ENCODE measurements around the gene WASHC4. TPM values are rescaled to one million over a fixed set of nuclear protein-coding genes. Genes with fewer than 3 reads are reported as not detected.

The WASHC4 gene
- total RNA-seq, 1 experiment from 2014 or later = 39.1 TPM

DNA sequence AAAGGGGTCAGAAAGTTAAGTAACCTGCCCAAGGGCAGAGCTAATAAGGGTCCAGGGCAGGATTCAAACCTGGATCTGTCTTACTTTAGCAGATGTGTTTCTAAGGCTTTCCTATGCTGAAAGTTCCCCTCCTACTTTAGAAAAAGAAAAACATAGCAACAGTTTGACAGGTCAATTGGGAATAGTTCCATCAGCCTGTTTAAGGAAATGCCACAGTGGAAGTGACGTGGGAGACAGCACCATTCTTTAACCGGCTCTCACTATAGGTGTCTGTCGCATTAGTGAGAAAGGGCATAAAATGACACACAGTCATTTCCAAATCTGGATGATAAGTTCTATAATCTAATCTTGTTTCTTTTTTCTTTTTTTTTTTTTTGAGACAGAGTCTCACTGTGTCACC lies 30.6 kb upstream of the WASHC4 start:
- intact Hi-C loops (cut with micrococcal nuclease; ENCODE audit: unreplicated experiment) = no loop called here
- no peaks in the 10 kb centered on the region for H3K36me3 ChIP-seq (ENCODE audit: insufficient read depth, low read length, poor library complexity, severe bottlenecking)
- H3K4me3 ChIP-seq (ENCODE audit: low read depth, low read length, poor library complexity, severe bottlenecking) = no peak overlapping the region
- H3K27me3 ChIP-seq (replicated peaks; ENCODE audit: insufficient read depth, low read depth, low read length, poor library complexity) = no peaks in the 10 kb centered on the region
- H3K4me1 ChIP-seq (ENCODE audit: insufficient read depth, low read length, poor library complexity, severe bottlenecking) = no peaks in the 10 kb centered on the region
- no peaks in the 10 kb centered on the region for H3K9me3 ChIP-seq (ENCODE audit: low read depth, low read length, poor library complexity, severe bottlenecking)
- ChIA-PET CTCF (no interaction called here), POLR2A (ENCODE audit: low non-redundant PET) (no interaction called here)
- BruUV-seq (replicated peaks) = no TSS peak
- DNase-seq (ENCODE audit: low spot score) = no peak
- no peak for TF ChIP-seq EZH2 (IDR thresholded peaks at IDR 0.05; ENCODE audit: borderline replicate concordance, low read depth, low read length, poor library complexity, severe bottlenecking)
- TF ChIP-seq, protein P1, sequence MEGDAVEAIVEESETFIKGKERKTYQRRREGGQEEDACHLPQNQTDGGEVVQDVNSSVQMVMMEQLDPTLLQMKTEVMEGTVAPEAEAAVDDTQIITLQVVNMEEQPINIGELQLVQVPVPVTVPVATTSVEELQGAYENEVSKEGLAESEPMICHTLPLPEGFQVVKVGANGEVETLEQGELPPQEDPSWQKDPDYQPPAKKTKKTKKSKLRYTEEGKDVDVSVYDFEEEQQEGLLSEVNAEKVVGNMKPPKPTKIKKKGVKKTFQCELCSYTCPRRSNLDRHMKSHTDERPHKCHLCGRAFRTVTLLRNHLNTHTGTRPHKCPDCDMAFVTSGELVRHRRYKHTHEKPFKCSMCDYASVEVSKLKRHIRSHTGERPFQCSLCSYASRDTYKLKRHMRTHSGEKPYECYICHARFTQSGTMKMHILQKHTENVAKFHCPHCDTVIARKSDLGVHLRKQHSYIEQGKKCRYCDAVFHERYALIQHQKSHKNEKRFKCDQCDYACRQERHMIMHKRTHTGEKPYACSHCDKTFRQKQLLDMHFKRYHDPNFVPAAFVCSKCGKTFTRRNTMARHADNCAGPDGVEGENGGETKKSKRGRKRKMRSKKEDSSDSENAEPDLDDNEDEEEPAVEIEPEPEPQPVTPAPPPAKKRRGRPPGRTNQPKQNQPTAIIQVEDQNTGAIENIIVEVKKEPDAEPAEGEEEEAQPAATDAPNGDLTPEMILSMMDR (conservative IDR thresholded peaks at IDR 0.05; ENCODE audit: low read depth, low read length) = no peak
- no peak overlapping the region for H3K27ac ChIP-seq (ENCODE audit: low read depth, low read length, poor library complexity, severe bottlenecking)

DNA sequence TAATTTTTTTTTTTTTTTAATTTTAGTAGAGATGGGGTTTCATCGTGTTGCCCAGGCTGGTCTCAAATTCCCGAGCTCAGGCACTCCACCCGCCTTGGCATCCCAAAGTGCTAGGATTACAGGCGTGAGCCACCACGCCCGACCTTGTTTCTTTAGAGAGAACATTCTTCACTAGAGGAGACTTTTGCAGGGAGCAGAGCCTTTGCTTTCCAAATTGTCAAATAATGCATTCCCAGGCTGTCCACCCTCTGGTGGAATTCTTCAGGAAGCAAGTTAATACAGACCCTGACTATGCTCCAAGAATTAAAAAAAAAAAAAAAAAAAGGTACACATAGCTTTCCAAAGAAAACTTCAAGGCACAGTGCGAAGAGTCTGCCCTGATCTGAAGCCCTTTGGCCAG lies 30.1 kb upstream of the WASHC4 start:
- intact Hi-C loops (cut with micrococcal nuclease; ENCODE audit: unreplicated experiment) = no loop called here
- DNase-seq (ENCODE audit: low spot score) = no peak
- BruUV-seq (replicated peaks) = no TSS peak
- H3K9me3 ChIP-seq (ENCODE audit: low read depth, low read length, poor library complexity, severe bottlenecking) = no peaks in the 10 kb centered on the region
- no peak overlapping the region for H3K27ac ChIP-seq (ENCODE audit: low read depth, low read length, poor library complexity, severe bottlenecking)
- no peaks in the 10 kb centered on the region for H3K27me3 ChIP-seq (replicated peaks; ENCODE audit: insufficient read depth, low read depth, low read length, poor library complexity)
- no peak overlapping the region for H3K4me3 ChIP-seq (ENCODE audit: low read depth, low read length, poor library complexity, severe bottlenecking)
- no peaks in the 10 kb centered on the region for H3K36me3 ChIP-seq (ENCODE audit: insufficient read depth, low read length, poor library complexity, severe bottlenecking)
- POLR2A ChIA-PET (ENCODE audit: low non-redundant PET) = no interaction called here
- CTCF ChIA-PET = no interaction called here
- TF ChIP-seq, protein P1 (conservative IDR thresholded peaks at IDR 0.05; ENCODE audit: low read depth, low read length) = no peak
- no peak for TF ChIP-seq EZH2 (IDR thresholded peaks at IDR 0.05; ENCODE audit: borderline replicate concordance, low read depth, low read length, poor library complexity, severe bottlenecking)
- H3K4me1 ChIP-seq (ENCODE audit: insufficient read depth, low read length, poor library complexity, severe bottlenecking) = no peaks in the 10 kb centered on the region

DNA sequence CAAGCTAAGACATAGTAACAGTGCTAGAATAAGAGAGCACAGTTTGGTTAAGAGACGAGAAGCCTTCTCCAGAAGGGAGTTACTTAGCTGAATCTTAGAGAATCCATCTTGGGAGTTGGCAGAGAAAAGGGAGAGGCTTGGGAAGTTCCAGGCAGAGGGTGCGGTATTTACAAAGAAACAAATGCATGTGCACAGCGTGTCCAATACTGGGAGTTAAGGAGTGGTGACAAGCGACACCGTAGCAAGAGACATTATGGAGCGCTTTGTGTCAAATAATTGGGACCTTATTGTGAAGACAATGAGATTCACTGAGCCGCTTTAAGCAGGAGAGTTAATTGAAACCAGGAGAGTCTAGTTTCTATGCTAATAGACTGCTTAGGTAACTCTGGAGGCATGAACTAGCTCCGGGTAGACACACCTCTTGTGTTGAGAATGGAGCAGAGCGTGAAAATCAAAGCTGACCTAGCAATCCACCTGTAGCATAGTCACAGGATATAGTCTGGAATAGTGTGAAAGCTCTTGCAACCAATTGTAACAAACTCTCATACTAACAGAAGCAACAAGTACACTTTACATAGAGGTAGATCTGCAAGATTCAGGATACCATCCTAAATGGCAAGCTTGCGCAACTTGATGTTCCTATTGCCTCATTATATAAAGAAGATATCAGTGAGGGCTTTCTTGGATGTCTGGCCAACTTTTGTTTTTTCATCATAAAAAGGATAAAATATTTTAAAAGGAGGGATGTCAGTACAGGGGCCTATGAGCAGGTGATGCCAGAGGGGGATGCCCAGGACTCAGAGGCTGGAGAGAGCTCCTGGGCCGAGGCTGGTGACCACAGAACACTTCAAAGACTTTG lies 28.6 kb upstream of the WASHC4 start:
- POLR2A ChIA-PET (ENCODE audit: low non-redundant PET) = no interaction called here
- no peak overlapping the region for H3K27ac ChIP-seq (ENCODE audit: low read depth, low read length, poor library complexity, severe bottlenecking)
- CTCF ChIA-PET = no interaction called here

More for the DNA sequence above, 28.6 kb upstream of the WASHC4 start:
- H3K4me1 ChIP-seq (ENCODE audit: insufficient read depth, low read length, poor library complexity, severe bottlenecking) = peaks cover 6% of the 10 kb centered on the region
- BruUV-seq (replicated peaks) = no TSS peak
- TF ChIP-seq EZH2 (IDR thresholded peaks at IDR 0.05; ENCODE audit: borderline replicate concordance, low read depth, low read length, poor library complexity, severe bottlenecking) = no peak
- TF ChIP-seq, protein P1 (conservative IDR thresholded peaks at IDR 0.05; ENCODE audit: low read depth, low read length) = no peak
- intact Hi-C loops (cut with micrococcal nuclease; ENCODE audit: unreplicated experiment) = no loop called here
- no peaks in the 10 kb centered on the region for H3K9me3 ChIP-seq (ENCODE audit: low read depth, low read length, poor library complexity, severe bottlenecking)
- DNase-seq (ENCODE audit: low spot score) = no peak
- no peak overlapping the region for H3K4me3 ChIP-seq (ENCODE audit: low read depth, low read length, poor library complexity, severe bottlenecking)
- no peaks in the 10 kb centered on the region for H3K27me3 ChIP-seq (replicated peaks; ENCODE audit: insufficient read depth, low read depth, low read length, poor library complexity)
- H3K36me3 ChIP-seq (ENCODE audit: insufficient read depth, low read length, poor library complexity, severe bottlenecking) = no peaks in the 10 kb centered on the region

Data from A673 (cell line).